DND-41 (cell line): ENCODE measurements around the gene ST6GALNAC1.

Experiments used
- ATAC-seq: fragments of 200-7000 bp; cut with Tn5 transposase; 3 replicates; pipeline ENCODE4 v1.9.1; 2021; ENCODE audit warnings: low read depth; ENCODE audit not compliant: insufficient read depth
- DNase-seq: peaks from one replicate; pipeline ENCODE4 v3.0.0-alpha.2; 2020
- H2AFZ ChIP-seq: 2 replicates; pipeline ENCODE4 v1.6.0; 2012; ENCODE audit warnings: low read depth, low read length
- H3K27ac ChIP-seq: 2 replicates; pipeline ENCODE4 v1.5.1; 2012; ENCODE audit warnings: low read length, inconsistent platforms
- H3K27me3 ChIP-seq: fragments of 200-600 bp; sonication (generic); 2 replicates; pipeline ENCODE4 v1.6.0; 2012; ENCODE audit warnings: low read length, mild to moderate bottlenecking, inconsistent platforms; ENCODE audit not compliant: insufficient read depth, poor library complexity
- H3K36me3 ChIP-seq: 2 replicates; pipeline ENCODE4 v1.5.1; 2012; ENCODE audit warnings: low read length, inconsistent platforms; ENCODE audit not compliant: insufficient read depth
- H3K4me1 ChIP-seq: 2 replicates; pipeline ENCODE4 v1.5.1; 2012; ENCODE audit warnings: mild to moderate bottlenecking, low read length; ENCODE audit not compliant: insufficient read depth
- H3K4me2 ChIP-seq: 2 replicates; pipeline ENCODE4 v1.6.0; 2012; ENCODE audit warnings: mild to moderate bottlenecking, moderate library complexity, low read length, inconsistent platforms; ENCODE audit not compliant: insufficient read depth
- H3K4me3 ChIP-seq, 2 experiments: fragments of 200-600 bp in 1 of 2; shearing (Covaris generic) in 1 of 2; 2 replicates each; pipeline ENCODE4 v1.5.1; 2012 to 2016; ENCODE audit warnings: inconsistent platforms in 2 of 2, low read length in 2 of 2, mild to moderate bottlenecking in 2 of 2, low read depth in 1 of 2, moderate library complexity in 1 of 2
- H3K79me2 ChIP-seq: 2 replicates; pipeline ENCODE4 v1.6.0; 2012; ENCODE audit warnings: low read length, inconsistent platforms; ENCODE audit not compliant: insufficient read depth
- H3K9ac ChIP-seq: 2 replicates; pipeline ENCODE4 v1.6.0; 2012; ENCODE audit warnings: low read depth, mild to moderate bottlenecking, inconsistent platforms, low read length, moderate library complexity
- H3K9me3 ChIP-seq: 2 replicates; pipeline ENCODE4 v1.5.1; 2012; ENCODE audit warnings: low read length, moderate library complexity, mild to moderate bottlenecking, inconsistent platforms; ENCODE audit not compliant: insufficient read depth, severe bottlenecking
- H4K20me1 ChIP-seq: 2 replicates; pipeline ENCODE4 v1.6.0; 2012; ENCODE audit warnings: low read length; ENCODE audit not compliant: insufficient read depth
- EZH2 ChIP-seq: IDR thresholded peaks from 3 replicates; pipeline ENCODE4 v1.6.1; 2012; ENCODE audit warnings: borderline replicate concordance, low read depth, mild to moderate bottlenecking, moderate library complexity, low read length, inconsistent platforms; ENCODE audit not compliant: severe bottlenecking
- TF ChIP-seq, protein P1 (sequence below): IDR thresholded peaks from 2 replicates; pipeline ENCODE4 v1.5.1; 2012; ENCODE audit warnings: borderline replicate concordance, low read length, moderate library complexity, mild to moderate bottlenecking; ENCODE audit not compliant: poor library complexity, severe bottlenecking; ENCODE audit errors: extremely low read depth

Gene ST6GALNAC1

DNA sequence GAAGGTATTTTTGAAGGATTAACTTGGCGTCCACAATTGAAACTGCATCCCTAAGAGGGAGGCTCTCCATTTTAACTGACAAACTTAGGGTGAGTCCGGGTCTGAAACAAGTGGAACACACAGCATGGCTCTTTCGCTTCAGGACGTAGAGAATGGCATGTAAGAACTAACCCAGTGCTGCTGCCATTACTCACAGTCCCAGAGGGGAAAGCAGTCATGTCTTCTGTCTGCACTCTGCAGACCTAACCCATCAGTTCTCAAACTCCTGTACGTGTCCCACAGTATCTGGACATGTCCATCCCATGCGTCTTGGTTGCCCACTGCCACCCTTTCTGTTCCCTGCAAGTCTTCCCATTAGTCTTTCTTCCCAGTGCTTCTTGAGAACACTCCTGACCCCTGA, 563 bp downstream of the ST6GALNAC1 start:
- TF ChIP-seq, protein P1, sequence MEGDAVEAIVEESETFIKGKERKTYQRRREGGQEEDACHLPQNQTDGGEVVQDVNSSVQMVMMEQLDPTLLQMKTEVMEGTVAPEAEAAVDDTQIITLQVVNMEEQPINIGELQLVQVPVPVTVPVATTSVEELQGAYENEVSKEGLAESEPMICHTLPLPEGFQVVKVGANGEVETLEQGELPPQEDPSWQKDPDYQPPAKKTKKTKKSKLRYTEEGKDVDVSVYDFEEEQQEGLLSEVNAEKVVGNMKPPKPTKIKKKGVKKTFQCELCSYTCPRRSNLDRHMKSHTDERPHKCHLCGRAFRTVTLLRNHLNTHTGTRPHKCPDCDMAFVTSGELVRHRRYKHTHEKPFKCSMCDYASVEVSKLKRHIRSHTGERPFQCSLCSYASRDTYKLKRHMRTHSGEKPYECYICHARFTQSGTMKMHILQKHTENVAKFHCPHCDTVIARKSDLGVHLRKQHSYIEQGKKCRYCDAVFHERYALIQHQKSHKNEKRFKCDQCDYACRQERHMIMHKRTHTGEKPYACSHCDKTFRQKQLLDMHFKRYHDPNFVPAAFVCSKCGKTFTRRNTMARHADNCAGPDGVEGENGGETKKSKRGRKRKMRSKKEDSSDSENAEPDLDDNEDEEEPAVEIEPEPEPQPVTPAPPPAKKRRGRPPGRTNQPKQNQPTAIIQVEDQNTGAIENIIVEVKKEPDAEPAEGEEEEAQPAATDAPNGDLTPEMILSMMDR: no peak
- TF ChIP-seq EZH2: no peak
- Histone ChIP-seq H3K4me3 (no peak overlapping the region), H3K27ac (no peak overlapping the region), H3K4me2 (no peak overlapping the region), H2AFZ (no peak overlapping the region), H3K36me3 (no peaks in the 10 kb centered on the region), H3K27me3 (no peaks in the 10 kb centered on the region), H3K9me3 (no peaks in the 10 kb centered on the region), H3K4me1 (no peaks in the 10 kb centered on the region), H4K20me1 (no peaks in the 10 kb centered on the region), H3K79me2 (no peaks in the 10 kb centered on the region), H3K9ac (no peak overlapping the region)
- ATAC-seq (no peak), DNase-seq (no peak)

DNA sequence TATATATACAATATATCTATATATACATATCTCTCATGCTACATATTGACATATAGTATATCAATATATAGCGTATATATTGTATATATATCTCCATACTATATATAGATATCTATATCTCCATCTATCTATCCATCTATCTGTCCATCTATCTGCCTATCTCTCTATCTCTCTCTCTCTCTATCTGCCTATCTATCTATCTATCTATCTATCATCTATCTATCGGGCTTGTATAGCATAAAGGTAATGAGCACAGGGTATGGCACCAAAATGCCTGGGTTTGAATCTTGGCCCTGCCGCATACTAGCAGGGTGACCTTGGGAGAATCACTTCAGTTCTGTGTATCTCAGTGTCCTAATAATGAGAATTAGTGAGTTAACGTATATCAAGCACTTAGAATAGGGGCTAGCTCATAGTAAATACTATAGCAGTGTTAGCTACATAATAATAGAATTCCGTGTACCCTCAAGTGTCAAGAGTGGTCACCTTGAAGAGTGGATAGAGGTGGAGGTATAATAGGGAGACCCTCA, 1.5 kb downstream of the ST6GALNAC1 start:
- H3K4me3 ChIP-seq: no peak overlapping the region
- H3K4me1 ChIP-seq: no peaks in the 10 kb centered on the region
- no peaks in the 10 kb centered on the region for H3K79me2 ChIP-seq
- ATAC-seq: no peak
- H3K9me3 ChIP-seq: no peaks in the 10 kb centered on the region
- H3K4me2 ChIP-seq: no peak overlapping the region
- no peak for DNase-seq
- no peaks in the 10 kb centered on the region for H3K27me3 ChIP-seq
- no peak for TF ChIP-seq EZH2
- H4K20me1 ChIP-seq: no peaks in the 10 kb centered on the region
- H3K27ac ChIP-seq: no peak overlapping the region
- no peak overlapping the region for H3K9ac ChIP-seq
- H2AFZ ChIP-seq: no peak overlapping the region
- no peaks in the 10 kb centered on the region for H3K36me3 ChIP-seq

DNA sequence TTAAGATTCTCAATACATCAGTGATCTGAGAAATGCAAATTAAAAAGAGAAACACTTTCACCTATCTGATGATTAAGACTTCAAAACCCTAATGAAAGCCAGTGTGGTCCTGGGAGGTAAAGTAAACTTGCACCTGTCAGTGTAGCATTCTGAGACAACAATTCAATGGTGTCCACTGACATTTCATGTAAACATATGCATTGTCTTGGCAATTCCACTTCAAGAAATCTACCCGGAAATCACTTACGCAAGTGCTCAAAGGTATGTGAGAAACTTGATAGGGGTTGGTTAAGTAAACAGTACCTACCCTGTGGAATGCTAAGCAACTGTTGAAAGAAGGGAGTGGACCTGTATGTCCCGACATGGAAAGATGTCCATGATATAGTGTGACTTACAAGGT, 2.1 kb downstream of the ST6GALNAC1 start:
- ATAC-seq: no peak
- Histone ChIP-seq H2AFZ (no peak overlapping the region), H3K27me3 (no peaks in the 10 kb centered on the region), H3K36me3 (no peaks in the 10 kb centered on the region), H3K9ac (no peak overlapping the region), H3K4me2 (no peak overlapping the region), H3K79me2 (no peaks in the 10 kb centered on the region), H3K4me3 (no peak overlapping the region), H3K27ac (no peak overlapping the region), H3K9me3 (no peaks in the 10 kb centered on the region), H3K4me1 (no peaks in the 10 kb centered on the region), H4K20me1 (no peaks in the 10 kb centered on the region)
- TF ChIP-seq EZH2: no peak
- TF ChIP-seq, protein P1: no peak
- DNase-seq: no peak

DNA sequence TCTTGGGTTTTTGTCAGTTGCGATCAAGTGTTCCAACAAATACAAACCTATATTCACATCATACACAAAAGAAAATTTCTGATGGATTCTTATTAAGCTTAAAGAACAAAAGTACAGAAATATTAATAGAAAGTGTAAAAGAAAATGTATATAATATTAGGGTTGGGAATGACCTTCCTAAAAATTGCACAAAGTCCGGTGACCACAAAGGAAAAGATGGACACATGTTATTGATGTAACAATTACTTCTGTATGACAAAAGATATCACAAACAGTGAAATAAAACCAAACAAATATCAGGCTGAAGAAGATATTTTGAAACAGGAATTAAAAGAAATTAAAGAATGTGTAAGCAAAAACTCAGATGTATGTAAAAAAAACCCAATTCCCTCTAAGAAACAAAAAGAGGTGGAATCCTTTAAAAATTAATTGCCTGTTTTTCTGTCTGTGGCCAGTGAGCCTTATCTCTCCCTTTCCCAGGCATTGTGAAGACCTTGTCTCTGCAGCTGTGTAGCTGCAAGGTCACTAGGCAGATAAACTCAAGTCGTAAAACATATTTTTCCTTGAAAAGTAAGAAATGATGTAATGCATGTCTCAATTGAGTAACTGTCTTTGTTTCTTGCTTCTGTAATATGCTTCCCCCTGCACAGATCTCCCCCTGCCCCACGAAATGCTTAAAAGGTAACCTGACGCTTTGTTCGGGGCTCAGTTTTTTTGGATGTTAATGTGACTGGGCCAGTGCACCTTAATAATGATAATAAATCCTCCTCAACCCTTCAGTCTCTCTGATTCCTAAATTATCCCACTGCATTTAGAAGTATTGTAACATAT, 2.8 kb downstream of the ST6GALNAC1 start:
- Histone ChIP-seq H3K27me3 (peaks cover 2% of the 10 kb centered on the region), H3K36me3 (no peaks in the 10 kb centered on the region), H4K20me1 (no peaks in the 10 kb centered on the region), H3K9me3 (no peaks in the 10 kb centered on the region), H3K4me2 (no peak overlapping the region), H3K27ac (no peak overlapping the region), H3K79me2 (no peaks in the 10 kb centered on the region), H3K4me3 (no peak overlapping the region), H3K4me1 (no peaks in the 10 kb centered on the region), H3K9ac (no peak overlapping the region), H2AFZ (no peak overlapping the region)
- ATAC-seq (no peak), DNase-seq (no peak)
- TF ChIP-seq, protein P1: no peak
- no peak for TF ChIP-seq EZH2
